GM18519 (cell line): ENCODE data around the gene RSL1D1.
A peak's percentile ranks its signal among the peaks of the same experiment; 100 is the strongest.
"Not testable (repeated sequence)": the region's sequence is repeated elsewhere in the genome, so short reads cannot be mapped to it uniquely, and the experiment has no call there.

Experiments
- ATAC-seq: cut with Tn5 transposase; IDR thresholded peaks from one replicate; pipeline ENCODE4 v1.9.1; 2021; ENCODE audit warnings: mild to moderate bottlenecking, moderate library complexity; ENCODE audit not compliant: unreplicated experiment, low FRiP score

RSL1D1 gene

DNA sequence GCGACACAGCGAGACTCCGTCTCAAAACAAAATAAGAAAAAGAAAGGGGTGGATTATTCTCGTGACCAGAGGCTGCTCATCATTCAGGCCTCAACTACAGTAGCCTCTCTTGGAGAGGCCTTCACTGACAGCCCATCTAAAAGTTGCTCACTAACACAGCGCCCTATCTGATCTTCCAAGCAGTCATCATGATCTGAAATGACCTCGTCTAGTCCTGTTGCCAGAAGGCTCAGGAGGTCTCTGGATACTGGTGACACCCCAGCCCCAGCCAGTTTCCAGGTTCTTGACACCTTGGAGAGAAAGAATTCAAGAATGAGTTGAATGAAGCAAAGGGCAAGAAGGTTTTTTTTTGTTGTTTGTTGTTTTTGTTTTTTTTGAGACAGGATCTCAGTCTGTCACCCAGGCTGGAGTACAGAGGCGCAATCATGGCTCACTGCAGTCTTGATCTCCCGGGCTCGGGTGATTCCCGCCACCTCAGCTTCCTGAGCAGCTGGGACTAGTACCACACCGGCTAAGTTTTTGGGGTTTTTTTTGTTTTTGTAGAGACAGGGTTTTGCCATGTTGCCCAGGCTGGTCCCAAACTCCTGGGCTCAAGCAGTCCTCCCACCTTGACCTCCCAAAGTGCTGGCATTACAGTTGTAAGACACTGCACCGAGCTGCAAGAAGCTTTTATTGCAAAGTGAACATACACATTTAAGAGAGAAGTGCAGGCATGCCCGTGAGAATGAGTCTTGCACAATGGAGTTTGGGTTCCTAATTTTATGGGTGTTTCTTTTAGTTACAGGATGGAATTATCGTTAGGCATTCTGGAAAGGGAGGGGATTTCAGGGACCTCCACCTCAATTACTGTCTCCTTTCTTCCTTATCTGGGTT lies 51.6 kb downstream of the RSL1D1 start:
- no peak for ATAC-seq

DNA sequence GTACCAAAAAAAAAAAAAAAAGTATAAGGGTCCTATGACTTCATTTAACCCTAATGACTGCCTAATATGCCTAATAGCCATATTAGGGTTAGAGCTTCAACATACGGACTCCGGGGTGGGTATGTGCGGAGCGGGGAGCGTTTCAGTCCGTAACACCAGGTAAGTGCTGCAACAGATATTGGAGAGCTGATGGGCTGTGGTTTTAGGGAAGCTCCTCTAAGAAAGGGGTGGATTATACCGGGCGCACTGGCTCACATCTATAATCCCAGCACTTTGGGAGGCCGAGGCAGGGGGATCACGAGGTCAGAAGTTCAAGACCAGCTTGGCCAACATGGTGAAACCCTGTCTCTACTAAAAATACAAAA lies 52.3 kb downstream of the RSL1D1 start:
- no peak for ATAC-seq

DNA sequence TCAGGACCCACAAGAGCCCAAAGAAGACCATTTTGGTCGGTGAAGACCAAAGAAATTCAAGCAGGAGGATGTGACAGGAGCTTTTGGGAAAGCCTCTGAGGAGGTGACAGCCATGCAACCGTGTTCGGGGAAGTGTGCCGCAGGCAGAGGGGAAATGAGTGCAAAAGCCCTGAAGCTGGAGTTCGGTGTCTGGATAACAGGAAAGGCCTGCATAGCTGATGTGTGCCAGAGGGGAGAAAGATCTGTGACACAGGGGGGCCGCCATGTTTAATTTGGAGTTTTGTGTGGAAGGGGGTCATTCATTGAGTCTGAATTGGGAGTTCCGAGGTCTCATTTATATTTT lies 53.4 kb downstream of the RSL1D1 start:
- ATAC-seq, result no peak

DNA sequence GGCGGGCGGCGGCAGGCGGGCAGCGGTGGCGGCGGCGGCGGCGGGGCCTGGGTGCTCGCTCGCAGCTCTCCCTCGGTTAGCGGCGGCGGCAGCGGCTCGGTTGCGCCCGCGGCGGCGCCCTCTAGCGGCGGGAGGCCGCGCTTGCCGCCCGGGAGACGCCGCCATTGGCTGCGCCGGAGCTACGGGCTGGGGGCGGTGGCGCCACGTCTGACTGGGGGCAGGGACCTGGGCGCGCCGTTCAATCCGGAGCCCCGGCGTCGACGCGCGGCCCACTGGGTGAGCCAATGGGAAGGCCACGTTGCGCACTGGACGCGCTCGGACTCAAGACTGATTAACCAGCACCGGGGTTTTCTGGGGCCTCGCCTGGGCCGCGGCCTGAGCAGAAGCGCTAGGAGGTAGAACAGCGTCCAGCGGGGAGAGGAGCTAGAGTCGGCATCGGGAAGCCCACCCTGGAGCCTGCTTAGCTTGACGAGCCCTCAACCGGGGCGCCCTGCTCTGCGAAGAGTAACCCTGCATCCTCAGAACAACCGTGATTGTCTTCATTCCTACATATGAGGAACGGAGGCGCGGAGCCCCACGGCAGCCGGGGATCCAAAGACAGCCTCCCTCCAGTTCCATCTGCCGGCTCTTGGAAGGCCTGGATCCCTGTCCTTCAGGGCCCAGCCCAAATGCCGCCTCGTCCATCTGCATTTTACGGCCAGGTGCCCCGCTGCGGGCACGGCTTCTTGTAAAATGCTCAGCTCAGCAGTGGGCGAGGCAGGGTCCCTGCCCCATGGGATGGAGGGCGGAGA lies 54.0 kb downstream of the RSL1D1 start, which contains the start of gene ZC3H7A:
Gene ZC3H7A (minus strand): TSS at position 93 of the 791 bp plus-strand sequence. CDS start 14,904 bp downstream, outside the sequence.
- ATAC-seq, result peak; percentile 71

DNA sequence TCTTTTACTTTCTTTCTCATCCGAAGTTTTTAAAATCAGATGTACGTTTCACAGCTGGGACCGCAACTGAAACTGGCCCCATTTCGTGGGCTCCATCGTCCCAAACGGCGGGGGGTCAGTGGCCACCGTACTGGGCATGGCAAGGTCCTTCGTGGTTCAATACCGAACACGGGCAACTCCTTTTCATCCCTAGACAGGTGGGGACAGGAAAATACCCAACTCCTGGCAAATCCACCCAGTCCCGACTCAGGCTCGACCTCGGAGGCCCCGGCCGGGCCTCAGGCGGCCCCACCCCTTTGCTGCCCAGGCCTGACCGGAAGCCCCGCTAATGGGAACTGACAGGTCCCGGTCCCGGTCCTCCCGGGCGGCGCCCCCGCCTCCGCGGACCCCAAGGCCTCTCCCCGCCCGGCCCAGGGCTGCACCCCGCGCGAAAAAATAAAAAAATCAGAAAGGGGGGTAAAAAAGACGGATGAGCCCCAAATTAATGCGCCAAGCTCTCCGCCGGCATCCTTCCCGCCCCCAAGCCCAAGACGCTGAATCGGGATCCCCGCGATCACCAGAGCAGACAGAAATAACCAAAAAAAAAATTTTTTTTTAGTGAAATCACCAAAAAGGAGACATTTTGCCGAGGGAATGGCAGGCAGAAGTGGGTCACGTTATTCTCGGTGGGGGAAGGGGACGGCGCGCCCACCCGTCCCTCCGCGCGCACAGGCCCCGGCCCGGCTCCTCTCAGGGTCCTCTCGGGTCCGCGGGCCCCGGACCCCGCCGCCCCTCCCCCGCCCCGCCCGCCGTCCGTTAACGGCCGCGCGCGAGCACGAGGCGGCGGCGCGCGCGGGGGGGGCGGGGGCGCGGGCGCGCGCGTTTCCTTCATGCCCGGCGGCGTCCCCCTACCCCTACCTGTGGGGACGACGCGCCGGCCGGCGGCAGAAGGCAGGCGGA lies 54.8 kb downstream of the RSL1D1 start:
- peak; percentile 7 for ATAC-seq

DNA sequence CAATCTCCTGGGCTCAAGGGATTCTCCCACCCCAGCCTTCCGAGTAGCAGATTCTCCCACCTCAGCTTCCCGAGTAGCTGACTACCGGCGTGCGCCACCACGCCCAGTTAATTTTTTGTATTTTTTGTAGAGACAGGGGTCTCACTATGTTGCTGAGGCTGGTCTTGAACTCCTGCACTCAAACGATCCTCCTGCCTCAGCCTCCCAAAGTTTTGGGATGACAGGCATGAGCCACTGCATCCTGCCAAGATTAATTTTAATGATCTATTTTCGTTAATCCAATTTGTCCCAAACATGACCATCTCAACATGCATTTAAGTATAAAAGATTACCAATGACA lies 55.5 kb downstream of the RSL1D1 start:
- ATAC-seq, result no peak

DNA sequence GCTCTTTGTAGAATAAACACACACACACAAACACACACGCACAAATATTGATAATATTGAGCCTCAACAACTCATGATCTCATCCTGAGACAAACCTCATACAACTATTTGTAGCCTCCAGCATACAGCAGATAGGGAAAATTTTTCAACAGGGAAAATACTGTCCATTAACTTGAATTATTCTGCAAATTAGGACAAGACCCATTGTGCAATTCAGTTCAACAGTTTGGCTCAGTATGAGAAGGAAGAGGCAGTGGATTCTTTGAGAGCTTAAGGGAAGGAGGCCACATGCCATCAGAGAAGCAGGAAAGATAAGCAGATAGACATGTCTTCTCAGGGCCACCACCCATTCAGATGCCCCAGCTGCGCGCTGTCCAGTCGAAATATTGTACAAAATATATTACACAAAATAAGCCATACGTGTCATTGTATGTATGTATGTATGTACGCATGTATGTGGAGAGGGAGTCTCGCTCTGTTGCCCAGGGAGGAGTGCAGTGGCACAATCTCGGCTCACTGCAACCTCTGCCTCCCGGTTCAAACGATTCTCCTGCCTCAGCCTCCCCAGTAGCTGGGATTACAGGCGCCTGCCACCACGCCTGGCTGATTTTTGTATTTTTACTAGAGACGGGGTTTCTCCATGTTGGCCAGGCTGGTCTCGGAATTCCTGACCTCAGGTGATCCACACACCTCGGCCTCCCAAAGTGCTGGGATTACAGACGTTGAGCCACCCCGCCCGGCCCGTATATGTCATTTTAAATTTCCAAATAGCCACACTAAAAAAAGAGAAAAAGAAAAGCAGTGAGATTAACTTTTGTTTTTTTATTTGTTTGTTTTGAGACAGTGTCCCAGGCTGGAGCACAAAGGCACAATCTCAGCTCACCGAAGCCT lies 56.1 kb downstream of the RSL1D1 start:
- no peak for ATAC-seq

DNA sequence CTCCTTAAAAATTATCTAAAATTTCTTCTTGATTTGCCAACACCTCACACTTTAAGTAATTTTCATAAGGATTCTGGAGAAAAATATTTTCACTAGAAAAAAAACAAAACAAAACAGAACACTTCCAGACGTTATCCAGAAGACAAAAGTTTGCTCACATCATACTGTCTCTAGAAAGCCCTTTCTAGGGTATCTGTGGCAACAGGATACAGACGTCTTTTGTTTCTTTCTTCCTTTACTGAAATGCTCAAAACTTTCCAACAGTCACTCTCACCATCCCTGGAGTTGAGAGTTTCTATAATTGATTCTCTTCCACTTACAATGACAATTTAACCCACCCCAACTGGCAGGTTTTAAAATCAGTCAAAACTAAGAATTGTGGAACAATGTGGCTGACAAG lies 56.9 kb downstream of the RSL1D1 start:
- no peak for ATAC-seq

DNA sequence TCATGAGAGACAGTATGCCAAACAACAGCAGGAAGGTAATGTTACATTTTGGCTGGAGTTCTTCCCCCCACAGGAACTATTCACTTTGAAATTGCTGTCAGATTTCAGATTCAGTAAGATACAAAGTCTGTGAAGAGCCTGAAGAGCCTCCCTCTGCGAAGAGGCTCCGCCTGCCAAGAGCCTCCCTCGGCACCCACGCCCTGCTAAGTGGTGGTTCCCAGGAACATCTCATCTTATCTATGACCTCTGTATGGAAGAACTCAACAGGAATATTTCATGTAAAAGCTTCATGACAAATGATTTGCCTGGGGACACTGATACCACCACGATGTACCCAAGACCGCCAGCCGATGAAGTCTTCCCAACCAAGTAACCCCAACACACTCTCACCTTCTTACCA lies 57.5 kb downstream of the RSL1D1 start:
- ATAC-seq, result no peak

DNA sequence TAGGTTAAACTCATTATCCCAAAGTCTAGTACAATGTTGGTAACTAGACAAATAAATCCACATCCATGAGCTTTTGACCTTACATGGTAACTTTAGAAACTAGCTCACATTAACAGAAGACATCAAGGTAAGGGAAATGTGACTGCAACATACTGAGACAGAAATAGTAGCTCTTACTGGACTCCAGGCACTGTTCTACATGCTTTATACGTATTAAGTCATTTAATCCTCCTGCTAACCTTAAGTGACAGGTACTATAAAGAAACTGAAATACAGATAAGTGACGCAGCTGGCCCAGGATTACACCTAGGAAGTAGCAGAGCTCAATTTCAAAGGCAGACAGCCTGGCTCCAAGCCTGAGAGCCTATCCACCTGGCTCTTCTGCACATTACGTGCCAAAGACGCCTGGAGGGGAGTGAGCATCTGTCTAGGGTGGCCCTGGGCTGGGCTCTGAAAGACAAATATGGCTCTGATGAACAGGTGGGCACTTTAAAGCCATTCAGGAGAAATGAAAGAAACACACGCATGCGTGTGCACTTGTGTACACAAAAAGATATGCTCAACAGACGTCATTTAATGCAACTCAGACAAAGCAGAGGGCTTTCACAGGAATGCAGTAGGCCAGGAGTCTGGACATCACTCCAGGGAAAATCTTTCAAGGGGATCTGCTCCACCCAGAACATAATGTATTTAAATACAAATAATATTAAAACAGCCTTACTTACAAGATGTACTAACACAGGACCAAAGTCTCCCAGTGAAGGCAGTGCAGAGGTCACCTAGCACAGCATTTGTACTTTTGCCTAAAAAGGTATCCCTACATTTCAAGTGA lies 58.7 kb downstream of the RSL1D1 start:
- ATAC-seq, result no peak

DNA sequence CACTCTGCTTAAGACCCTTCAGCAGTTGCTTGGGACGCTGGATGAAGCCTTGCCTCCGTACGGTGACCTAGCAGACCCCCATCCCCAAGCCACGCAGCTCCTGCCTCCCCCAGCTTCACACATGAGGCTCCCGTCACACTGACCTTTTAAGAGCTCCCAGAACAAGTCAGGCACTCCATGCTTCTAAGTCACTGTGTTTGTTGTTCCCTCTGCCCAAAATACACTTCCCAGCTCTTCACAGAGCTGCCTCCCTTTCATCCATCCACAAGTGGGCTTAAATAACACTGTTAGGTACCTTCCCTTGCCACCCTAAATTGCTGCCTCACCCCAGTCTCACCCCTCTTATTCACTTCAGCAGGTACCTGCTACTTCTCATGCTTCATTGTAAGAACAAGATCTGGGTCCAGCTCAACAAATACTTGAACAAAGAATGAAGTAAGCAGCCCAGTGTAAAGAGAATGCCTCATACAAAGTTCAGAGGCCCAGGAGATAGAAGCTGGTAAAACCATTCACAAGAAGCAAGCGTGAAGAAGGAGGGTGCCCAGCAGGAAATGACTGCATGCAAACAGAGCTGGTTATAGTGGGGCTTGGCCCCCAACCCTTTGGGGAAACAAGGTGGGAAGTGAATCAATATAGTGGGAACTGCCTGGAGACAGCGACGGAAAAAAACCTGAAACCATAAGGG lies 60.1 kb downstream of the RSL1D1 start:
- no peak for ATAC-seq

DNA sequence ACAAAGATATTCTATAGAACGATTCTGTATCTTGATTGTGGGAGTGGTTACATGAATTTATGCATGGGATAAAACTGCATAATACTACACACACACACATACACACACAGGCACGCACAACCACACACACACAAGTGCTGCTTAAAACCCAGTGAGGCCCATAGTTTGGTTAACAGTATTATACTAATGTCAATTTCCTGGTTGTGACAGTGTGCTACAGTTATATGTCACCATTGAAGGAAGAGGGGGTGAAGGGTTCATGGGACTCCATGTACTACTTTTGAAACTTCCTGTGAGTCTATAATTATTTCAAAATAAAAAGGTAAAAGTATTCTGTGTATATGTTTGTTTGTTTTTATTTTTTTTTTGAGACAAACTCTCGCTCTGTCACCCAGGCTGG lies 62.4 kb downstream of the RSL1D1 start:
- ATAC-seq, result no peak

DNA sequence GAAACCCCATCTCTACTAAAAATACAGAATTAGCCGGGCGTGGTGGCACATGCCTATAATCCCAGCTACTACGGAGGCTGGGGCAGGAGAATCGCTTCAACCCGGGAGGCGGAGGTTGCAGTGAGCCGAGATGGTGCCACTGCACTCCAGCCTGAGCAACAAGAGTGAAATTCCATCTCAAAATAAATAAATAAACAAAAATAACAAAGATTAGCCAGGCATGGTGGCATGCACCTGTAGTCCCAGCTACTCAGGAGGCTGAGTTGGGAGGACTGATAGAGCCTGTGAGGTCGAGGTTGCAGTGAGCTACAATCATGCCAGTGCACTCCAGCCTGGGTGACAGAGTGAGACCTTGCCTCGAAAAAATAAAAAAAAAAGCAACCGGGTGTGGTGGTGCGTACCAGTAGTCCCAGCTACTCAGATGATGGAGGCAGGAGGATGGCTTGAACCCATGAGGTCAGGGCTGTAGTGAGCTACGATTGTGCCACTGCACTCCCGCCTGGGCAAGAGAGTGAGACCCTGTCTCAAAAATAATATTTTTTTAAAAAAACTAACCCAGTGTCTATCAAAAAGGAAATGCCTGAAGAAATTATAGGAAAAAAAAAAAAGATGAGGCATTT lies 66.3 kb downstream of the RSL1D1 start:
- ATAC-seq, result not testable (repeated sequence)

DNA sequence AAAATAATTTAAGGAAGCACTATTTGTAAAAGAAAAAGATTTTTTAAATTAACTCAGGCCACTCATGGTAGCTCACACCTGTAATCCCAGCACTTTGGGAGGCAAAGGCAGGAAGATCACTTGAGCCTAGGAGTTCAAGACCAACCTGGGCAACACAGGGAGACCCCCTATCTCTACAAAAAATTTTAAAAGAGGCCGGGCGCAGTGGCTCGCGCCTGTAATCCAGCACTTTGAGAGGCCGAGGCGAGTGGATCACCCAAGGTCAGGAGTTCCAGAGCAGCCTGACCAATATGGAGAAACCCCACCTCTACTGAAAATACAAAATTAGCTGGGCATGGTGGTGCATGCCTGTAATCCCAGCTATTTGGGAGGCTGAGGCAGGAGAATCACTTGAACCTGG lies 67.0 kb downstream of the RSL1D1 start:
- not testable (repeated sequence) for ATAC-seq

DNA sequence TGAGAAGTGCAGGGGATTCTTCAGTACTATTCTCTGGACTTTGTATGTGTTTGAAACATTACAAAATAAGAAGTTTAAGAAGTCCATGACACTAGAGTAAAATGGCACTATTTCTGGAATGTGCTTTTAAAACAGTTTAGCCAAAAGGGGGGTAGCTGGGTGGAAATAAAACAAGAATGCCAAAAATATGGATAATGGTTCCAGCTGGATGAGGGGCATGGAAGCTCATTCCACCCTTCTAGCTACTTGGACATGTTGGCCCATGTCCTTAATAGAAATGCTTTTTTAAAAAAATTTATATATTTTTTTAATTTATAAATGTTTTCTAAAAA lies 67.3 kb downstream of the RSL1D1 start:
- ATAC-seq, result no peak
